ENCODE results near the gene PLXNA4. TPM values are rescaled to one million over a fixed set of nuclear protein-coding genes. Genes with fewer than 3 reads are reported as not detected.

Gene PLXNA4
- total RNA-seq, 1 experiment from 2014 or later: 0.11 TPM

DNA sequence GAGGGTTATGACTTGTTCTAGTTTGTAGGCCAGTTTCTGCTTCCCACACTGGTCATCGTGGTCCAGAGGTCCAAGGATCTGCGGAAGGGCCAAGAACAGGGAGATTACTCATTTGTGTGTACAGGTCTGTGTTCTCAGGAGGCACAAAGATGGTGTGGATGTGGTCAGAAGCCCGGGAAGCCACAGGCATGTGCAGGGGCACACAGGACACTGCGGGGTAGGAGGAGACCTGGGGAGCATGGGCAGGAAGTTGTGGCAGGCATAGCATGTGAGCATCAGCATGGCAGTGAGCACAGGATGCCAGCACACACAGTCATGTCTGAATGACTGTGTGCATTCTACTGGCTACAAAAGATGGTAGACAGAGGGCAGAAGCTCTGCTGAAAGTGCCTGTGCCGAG, 445.8 kb downstream of the PLXNA4 start:
- CTCF ChIA-PET: no interaction called here
- H3K4me1 ChIP-seq (ENCODE audit: insufficient read depth, low read length, poor library complexity, severe bottlenecking): no peaks in the 10 kb centered on the region
- POLR2A ChIA-PET (ENCODE audit: low non-redundant PET): no interaction called here
- TF ChIP-seq, protein P1, sequence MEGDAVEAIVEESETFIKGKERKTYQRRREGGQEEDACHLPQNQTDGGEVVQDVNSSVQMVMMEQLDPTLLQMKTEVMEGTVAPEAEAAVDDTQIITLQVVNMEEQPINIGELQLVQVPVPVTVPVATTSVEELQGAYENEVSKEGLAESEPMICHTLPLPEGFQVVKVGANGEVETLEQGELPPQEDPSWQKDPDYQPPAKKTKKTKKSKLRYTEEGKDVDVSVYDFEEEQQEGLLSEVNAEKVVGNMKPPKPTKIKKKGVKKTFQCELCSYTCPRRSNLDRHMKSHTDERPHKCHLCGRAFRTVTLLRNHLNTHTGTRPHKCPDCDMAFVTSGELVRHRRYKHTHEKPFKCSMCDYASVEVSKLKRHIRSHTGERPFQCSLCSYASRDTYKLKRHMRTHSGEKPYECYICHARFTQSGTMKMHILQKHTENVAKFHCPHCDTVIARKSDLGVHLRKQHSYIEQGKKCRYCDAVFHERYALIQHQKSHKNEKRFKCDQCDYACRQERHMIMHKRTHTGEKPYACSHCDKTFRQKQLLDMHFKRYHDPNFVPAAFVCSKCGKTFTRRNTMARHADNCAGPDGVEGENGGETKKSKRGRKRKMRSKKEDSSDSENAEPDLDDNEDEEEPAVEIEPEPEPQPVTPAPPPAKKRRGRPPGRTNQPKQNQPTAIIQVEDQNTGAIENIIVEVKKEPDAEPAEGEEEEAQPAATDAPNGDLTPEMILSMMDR (conservative IDR thresholded peaks at IDR 0.05; ENCODE audit: low read depth, low read length): no peak
- no peak for TF ChIP-seq EZH2 (IDR thresholded peaks at IDR 0.05; ENCODE audit: borderline replicate concordance, low read depth, low read length, poor library complexity, severe bottlenecking)
- no peaks in the 10 kb centered on the region for H3K36me3 ChIP-seq (ENCODE audit: insufficient read depth, low read length, poor library complexity, severe bottlenecking)
- no TSS peak for BruUV-seq (replicated peaks)
- no peak for DNase-seq (ENCODE audit: low spot score)
- no peak overlapping the region for H3K27ac ChIP-seq (ENCODE audit: low read depth, low read length, poor library complexity, severe bottlenecking)
- intact Hi-C loops (cut with micrococcal nuclease; ENCODE audit: unreplicated experiment): no loop called here
- no peaks in the 10 kb centered on the region for H3K9me3 ChIP-seq (ENCODE audit: low read depth, low read length, poor library complexity, severe bottlenecking)
- no peak overlapping the region for H3K4me3 ChIP-seq (ENCODE audit: low read depth, low read length, poor library complexity, severe bottlenecking)
- H3K27me3 ChIP-seq (replicated peaks; ENCODE audit: insufficient read depth, low read depth, low read length, poor library complexity): no peaks in the 10 kb centered on the region

DNA sequence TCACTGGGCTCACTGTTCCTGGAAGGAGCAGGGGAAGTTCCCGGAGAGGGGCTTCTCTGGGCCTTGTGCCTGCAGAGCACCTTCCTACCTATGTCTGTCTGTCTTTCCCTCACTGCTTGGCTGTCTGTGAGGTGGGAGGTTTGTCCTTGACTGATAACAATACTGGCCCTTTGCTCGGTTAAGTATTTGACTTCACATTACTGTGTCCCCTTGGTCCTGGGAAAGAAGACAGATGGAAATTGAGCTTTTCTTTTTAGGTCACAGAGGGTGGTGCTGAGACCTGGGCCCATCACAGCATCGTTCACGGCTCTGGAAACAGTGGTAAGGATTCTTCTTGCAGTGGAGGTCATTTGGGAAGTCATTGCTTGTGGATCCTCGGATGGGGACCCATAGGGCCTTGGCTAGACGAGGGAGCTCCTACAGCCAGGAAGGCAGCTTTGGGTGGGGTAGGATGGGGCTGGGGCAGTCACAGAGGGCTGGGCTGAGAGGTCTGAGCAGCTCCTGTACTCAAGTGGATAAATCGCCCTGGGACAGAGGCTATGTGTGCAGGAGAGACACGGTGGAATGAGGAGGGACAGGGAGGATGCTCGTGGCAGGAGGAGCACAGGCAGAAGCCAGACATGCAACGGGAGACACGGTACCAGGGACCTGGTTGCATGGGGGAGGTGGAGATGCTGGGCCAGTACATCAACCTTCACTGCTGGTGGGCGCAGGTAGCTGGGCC, 450.2 kb downstream of the PLXNA4 start:
- no peak overlapping the region for H3K4me3 ChIP-seq (ENCODE audit: low read depth, low read length, poor library complexity, severe bottlenecking)
- TF ChIP-seq EZH2 (IDR thresholded peaks at IDR 0.05; ENCODE audit: borderline replicate concordance, low read depth, low read length, poor library complexity, severe bottlenecking): no peak
- TF ChIP-seq, protein P1 (conservative IDR thresholded peaks at IDR 0.05; ENCODE audit: low read depth, low read length): no peak
- CTCF ChIA-PET: no interaction called here
- H3K9me3 ChIP-seq (ENCODE audit: low read depth, low read length, poor library complexity, severe bottlenecking): no peaks in the 10 kb centered on the region
- DNase-seq (ENCODE audit: low spot score): no peak
- no peak overlapping the region for H3K27ac ChIP-seq (ENCODE audit: low read depth, low read length, poor library complexity, severe bottlenecking)
- no peaks in the 10 kb centered on the region for H3K4me1 ChIP-seq (ENCODE audit: insufficient read depth, low read length, poor library complexity, severe bottlenecking)
- intact Hi-C loops (cut with micrococcal nuclease; ENCODE audit: unreplicated experiment): no loop called here
- POLR2A ChIA-PET (ENCODE audit: low non-redundant PET): no interaction called here
- no peaks in the 10 kb centered on the region for H3K36me3 ChIP-seq (ENCODE audit: insufficient read depth, low read length, poor library complexity, severe bottlenecking)
- H3K27me3 ChIP-seq (replicated peaks; ENCODE audit: insufficient read depth, low read depth, low read length, poor library complexity): no peaks in the 10 kb centered on the region
- BruUV-seq (replicated peaks): no TSS peak

DNA sequence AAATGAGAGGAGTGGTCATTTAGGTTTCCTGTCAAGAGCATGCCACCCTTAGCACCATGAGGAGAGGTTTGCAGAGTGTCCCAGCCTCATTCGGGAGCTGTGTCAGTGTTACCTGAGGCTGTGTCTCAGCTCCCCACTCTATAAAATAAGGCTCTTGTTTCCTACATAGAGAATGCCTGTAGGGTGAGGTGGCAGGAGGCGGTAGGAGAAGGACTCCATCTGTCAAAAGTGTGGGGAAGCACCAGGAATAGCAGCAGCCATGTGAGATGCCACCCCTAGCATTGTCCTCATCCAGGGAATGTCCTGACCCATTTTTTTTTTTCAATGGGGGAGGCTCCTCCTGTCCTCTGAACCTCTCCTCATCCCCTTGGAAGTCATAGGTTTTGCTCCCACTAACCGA, 451.2 kb downstream of the PLXNA4 start:
- H3K36me3 ChIP-seq (ENCODE audit: insufficient read depth, low read length, poor library complexity, severe bottlenecking): no peaks in the 10 kb centered on the region
- no peak for TF ChIP-seq EZH2 (IDR thresholded peaks at IDR 0.05; ENCODE audit: borderline replicate concordance, low read depth, low read length, poor library complexity, severe bottlenecking)
- ChIA-PET CTCF (no interaction called here), POLR2A (ENCODE audit: low non-redundant PET) (no interaction called here)
- intact Hi-C loops (cut with micrococcal nuclease; ENCODE audit: unreplicated experiment): no loop called here
- H3K27me3 ChIP-seq (replicated peaks; ENCODE audit: insufficient read depth, low read depth, low read length, poor library complexity): no peaks in the 10 kb centered on the region
- H3K4me3 ChIP-seq (ENCODE audit: low read depth, low read length, poor library complexity, severe bottlenecking): no peak overlapping the region
- no peaks in the 10 kb centered on the region for H3K4me1 ChIP-seq (ENCODE audit: insufficient read depth, low read length, poor library complexity, severe bottlenecking)
- DNase-seq (ENCODE audit: low spot score): no peak
- H3K9me3 ChIP-seq (ENCODE audit: low read depth, low read length, poor library complexity, severe bottlenecking): no peaks in the 10 kb centered on the region
- no peak overlapping the region for H3K27ac ChIP-seq (ENCODE audit: low read depth, low read length, poor library complexity, severe bottlenecking)
- BruUV-seq (replicated peaks): no TSS peak

DNA sequence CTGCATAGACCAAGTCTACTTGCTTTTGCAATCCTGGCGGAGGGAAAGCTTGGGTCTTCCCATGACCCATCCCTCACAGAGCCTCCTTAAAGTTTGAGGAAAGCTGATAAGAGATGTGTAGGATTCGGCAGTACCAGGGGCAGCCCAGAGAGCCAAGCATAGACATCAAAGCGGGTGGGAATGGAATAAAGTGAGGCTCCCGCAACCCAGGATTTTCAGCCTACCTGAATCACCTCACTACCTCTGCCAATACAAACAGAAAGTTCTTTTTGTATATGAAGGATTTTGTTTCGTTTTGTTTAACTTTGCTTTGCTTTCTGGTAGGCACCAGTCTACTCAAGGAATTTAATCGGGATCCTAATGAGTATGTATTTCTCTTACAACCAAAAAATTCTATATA, 451.7 kb downstream of the PLXNA4 start:
- intact Hi-C loops (cut with micrococcal nuclease; ENCODE audit: unreplicated experiment): no loop called here
- TF ChIP-seq, protein P1 (conservative IDR thresholded peaks at IDR 0.05; ENCODE audit: low read depth, low read length): no peak
- no peak for TF ChIP-seq EZH2 (IDR thresholded peaks at IDR 0.05; ENCODE audit: borderline replicate concordance, low read depth, low read length, poor library complexity, severe bottlenecking)
- no peaks in the 10 kb centered on the region for H3K4me1 ChIP-seq (ENCODE audit: insufficient read depth, low read length, poor library complexity, severe bottlenecking)
- H3K9me3 ChIP-seq (ENCODE audit: low read depth, low read length, poor library complexity, severe bottlenecking): no peaks in the 10 kb centered on the region
- DNase-seq (ENCODE audit: low spot score): no peak
- no peaks in the 10 kb centered on the region for H3K36me3 ChIP-seq (ENCODE audit: insufficient read depth, low read length, poor library complexity, severe bottlenecking)
- no peak overlapping the region for H3K27ac ChIP-seq (ENCODE audit: low read depth, low read length, poor library complexity, severe bottlenecking)
- BruUV-seq (replicated peaks): no TSS peak
- POLR2A ChIA-PET (ENCODE audit: low non-redundant PET): no interaction called here
- H3K27me3 ChIP-seq (replicated peaks; ENCODE audit: insufficient read depth, low read depth, low read length, poor library complexity): no peaks in the 10 kb centered on the region
- CTCF ChIA-PET: no interaction called here
- H3K4me3 ChIP-seq (ENCODE audit: low read depth, low read length, poor library complexity, severe bottlenecking): no peak overlapping the region

Measured in A673 (cell line).